ENCODE data around the gene SUSD5.
"Not testable (repeated sequence)": the region's sequence is repeated elsewhere in the genome, so short reads cannot be mapped to it uniquely, and the experiment has no call there.

- not testable (repeated sequence) for TF ChIP-seq CTCF (IDR thresholded peaks at IDR 0.05); SIN3A (IDR thresholded peaks at IDR 0.05; ENCODE audit: borderline replicate concordance, insufficient read depth, low read depth, low read length); POLR2AphosphoS5 (IDR thresholded peaks at IDR 0.05; ENCODE audit: low read depth, low read length); TCF7L2 (IDR thresholded peaks at IDR 0.05; ENCODE audit: low read depth, low read length)
- TF ChIP-seq, protein P1, sequence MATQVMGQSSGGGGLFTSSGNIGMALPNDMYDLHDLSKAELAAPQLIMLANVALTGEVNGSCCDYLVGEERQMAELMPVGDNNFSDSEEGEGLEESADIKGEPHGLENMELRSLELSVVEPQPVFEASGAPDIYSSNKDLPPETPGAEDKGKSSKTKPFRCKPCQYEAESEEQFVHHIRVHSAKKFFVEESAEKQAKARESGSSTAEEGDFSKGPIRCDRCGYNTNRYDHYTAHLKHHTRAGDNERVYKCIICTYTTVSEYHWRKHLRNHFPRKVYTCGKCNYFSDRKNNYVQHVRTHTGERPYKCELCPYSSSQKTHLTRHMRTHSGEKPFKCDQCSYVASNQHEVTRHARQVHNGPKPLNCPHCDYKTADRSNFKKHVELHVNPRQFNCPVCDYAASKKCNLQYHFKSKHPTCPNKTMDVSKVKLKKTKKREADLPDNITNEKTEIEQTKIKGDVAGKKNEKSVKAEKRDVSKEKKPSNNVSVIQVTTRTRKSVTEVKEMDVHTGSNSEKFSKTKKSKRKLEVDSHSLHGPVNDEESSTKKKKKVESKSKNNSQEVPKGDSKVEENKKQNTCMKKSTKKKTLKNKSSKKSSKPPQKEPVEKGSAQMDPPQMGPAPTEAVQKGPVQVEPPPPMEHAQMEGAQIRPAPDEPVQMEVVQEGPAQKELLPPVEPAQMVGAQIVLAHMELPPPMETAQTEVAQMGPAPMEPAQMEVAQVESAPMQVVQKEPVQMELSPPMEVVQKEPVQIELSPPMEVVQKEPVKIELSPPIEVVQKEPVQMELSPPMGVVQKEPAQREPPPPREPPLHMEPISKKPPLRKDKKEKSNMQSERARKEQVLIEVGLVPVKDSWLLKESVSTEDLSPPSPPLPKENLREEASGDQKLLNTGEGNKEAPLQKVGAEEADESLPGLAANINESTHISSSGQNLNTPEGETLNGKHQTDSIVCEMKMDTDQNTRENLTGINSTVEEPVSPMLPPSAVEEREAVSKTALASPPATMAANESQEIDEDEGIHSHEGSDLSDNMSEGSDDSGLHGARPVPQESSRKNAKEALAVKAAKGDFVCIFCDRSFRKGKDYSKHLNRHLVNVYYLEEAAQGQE (IDR thresholded peaks at IDR 0.05; ENCODE audit: insufficient read depth in 1 of 2, low read depth in 2 of 2, low read length in 1 of 2): not testable (repeated sequence)
Measured at GRCh38 chr3:33106854-33107253, 111.8 kb downstream of the SUSD5 start.
